HG03469 (cell line): ENCODE results near the gene FCRL6.

Experiments
- ATAC-seq: cut with Tn5 transposase; IDR thresholded peaks from one replicate; pipeline ENCODE4 v1.9.1; 2021; ENCODE audit warnings: mild to moderate bottlenecking, moderate library complexity, moderate number of reproducible peaks; ENCODE audit not compliant: unreplicated experiment

The FCRL6 gene

DNA sequence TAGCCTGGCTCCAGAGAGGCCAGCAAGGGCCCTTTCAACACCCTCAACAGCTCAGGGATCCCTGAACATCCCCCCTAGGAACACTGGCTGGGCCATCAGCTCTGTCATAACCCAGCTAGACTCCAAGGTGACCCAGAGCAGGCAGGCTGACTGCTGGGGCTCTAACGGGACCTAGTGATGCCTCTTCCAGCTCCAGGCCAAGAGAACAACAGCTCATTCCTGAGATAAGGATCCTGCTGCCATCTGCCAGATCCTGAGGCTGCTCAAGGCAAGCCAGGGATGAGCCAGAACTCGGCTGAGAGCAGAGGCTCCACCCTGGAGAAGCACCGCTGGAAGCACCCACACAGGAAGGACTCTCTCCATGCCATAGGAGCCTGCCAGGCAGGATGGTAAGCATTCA is 58.3 kb downstream of the FCRL6 start:
- no peak for ATAC-seq

DNA sequence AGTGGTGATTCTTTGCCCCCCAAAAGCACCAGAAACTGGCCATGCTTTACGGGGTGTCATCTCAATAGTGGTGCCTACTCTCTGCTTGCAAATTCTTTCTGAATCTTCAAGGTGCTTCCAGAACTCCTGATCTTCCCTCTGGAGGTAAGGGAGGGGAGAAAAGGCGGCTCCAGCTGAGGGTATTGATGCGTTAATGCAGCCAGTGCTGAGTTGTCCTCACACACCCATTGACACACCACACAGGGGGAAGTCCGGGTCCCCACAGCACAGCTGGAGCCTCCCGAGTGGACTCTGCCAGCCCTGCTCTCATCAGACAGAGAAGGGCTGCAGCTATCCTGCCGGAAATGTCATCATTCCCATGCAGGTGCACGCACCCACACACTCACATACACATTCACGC is 59.1 kb downstream of the FCRL6 start:
- no peak for ATAC-seq

- no peak for ATAC-seq
Observed at GRCh38 chr1:159862031-159862430, 59.9 kb downstream of the FCRL6 start.

- ATAC-seq: no peak
Observed at GRCh38 chr1:159862557-159862956, 60.4 kb downstream of the FCRL6 start, which contains the start of gene VSIG8. Gene VSIG8 (minus strand): TSS chr1:159862657. CDS start chr1:159862521, 136 bp downstream.

DNA sequence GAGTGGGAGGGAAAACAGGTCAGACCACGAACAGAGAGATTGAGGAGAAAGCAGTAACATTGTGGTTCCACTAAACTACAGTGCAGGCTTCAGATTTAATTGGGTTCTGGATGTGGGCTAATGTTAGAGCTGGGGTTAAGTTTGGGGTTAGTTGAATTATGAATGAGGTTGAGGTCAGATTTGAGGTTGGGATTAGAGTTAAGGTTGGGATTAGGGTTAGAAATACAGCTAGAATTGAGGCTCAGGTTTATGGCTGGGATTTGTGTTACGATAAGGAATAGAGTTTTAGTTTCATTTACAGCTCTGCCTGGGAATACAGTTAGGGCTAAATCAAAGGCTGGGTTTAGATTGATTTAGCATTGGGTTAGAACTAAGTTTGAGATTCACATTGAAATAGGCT is 62.1 kb downstream of the FCRL6 start:
- ATAC-seq: no peak
